Psoas muscle (tissue), 8 donors: ENCODE measurements around the gene PRDM15. TPM values are rescaled to one million over a fixed set of nuclear protein-coding genes. Genes with fewer than 3 reads are reported as not detected.

Source experiments
- ATAC-seq, 4 donors: fragments of 200-7000 bp; cut with Tn5 transposase; one replicate each; pipeline ENCODE4 v1.9.1; 2020; ENCODE audit warnings: moderate library complexity in 3 of 4, mild to moderate bottlenecking in 2 of 4
- DNase-seq, 2 donors: peaks; one replicate each; pipeline ENCODE4 v3.0.0-alpha.2; 2020
- H3K27ac ChIP-seq: fragments of 200-600 bp; one replicate; pipeline ENCODE4 v1.8.0; 2022
- H3K27me3 ChIP-seq, 3 donors: fragments of 200-600 bp in 1 of 3; one replicate each; pipeline versions ENCODE4 v1.6.1 to v1.8.0; 2013 to 2022; ENCODE audit warnings: low read length in 2 of 3, mild to moderate bottlenecking in 2 of 3, moderate library complexity in 1 of 3; ENCODE audit not compliant: insufficient read depth in 3 of 3
- H3K36me3 ChIP-seq, 2 donors: fragments of 200-600 bp in 1 of 2; one replicate each; pipeline versions ENCODE4 v1.6.1 to v1.8.0; 2013 to 2022; ENCODE audit warnings: low read depth in 1 of 2, mild to moderate bottlenecking in 1 of 2, moderate library complexity in 1 of 2; ENCODE audit not compliant: insufficient read depth in 1 of 2
- H3K4me1 ChIP-seq: fragments of 200-600 bp; one replicate; pipeline ENCODE4 v1.8.0; 2022
- H3K4me3 ChIP-seq: fragments of 200-600 bp; one replicate; pipeline ENCODE4 v1.8.0; 2022; ENCODE audit warnings: mild to moderate bottlenecking
- H3K9me3 ChIP-seq: fragments of 200-600 bp; one replicate; pipeline ENCODE4 v1.8.0; 2022
- CTCF ChIP-seq: fragments of 200-600 bp; IDR thresholded peaks from one replicate; pipeline ENCODE4 v1.8.0; 2022; ENCODE audit warnings: antibody characterized with exemption
- WGBS, 3 donors: extraction: QIAGEN DNeasy Blood & Tissue Kit; methylation state at CpG; one replicate each; pipeline versions ENCODE4 v1.1.6 to v1.1.7; 2013; 5-methylcytosine and 5-hydroxymethylcytosine counted together
- intact Hi-C, 2 donors: fragments of 100-400 bp; cut with DNase I; formaldehyde crosslinking; loops; one replicate each; pipeline versions ENCODE4 v1.11.0 to v1.14.2; 2022
- polyA plus RNA-seq, 3 donors: library from polyadenylated mRNA; stranded (reverse); fragments of 200-250 nt; gene quantifications; one replicate each; pipeline ENCODE4 v1.2.3, GENCODE V29; 2013
- total RNA-seq, 4 donors: library from RNA; stranded (reverse); fragmentation: NEBNext Ultra II Directional in 2 of 4; extraction: Animal tissue kit (Norgen Biotek cat#: 25700) in 2 of 4; gene quantifications; one replicate each; pipeline versions ENCODE4 v1.2.1 to v1.2.4, GENCODE V29; 2021 to 2023
- donor health status: healthy with polysubstance abuse.
- donor health status: DM: no; HTN: no; CAD: no; lungs with moderate emphysema.
- donor health status: Bipolar disorder and iron deficiency.
- donor health status: healthy.
- donor health status: DM: yes; HTN: yes; CAD: no.
- donor health status: DM: no; HTN: no; CAD: no.
- donor health status: DM: no; HTN: no; CAD: no.
- donor health status: DM: yes; HTN: yes; CAD: no.

Gene PRDM15
- total and polyA plus RNA-seq, 7 donors: 2.2 to 6.4 (median 3.7) TPM

DNA sequence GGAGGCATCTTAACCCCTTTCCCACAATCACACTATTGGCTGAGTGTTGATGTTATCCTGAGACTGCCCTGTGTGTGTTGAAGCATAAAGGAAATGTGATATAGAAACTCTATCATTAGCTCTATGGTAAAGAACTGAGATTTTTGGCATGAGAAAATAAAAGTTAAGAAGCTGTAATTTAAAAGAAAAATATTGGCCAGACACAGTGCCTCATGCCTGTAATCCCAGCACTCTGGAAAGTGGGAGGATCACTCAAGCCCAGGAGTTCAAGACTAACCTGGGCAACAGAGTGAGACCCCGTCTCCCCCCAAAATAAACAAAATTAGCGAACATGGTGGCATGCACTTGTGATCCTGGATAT lies 98.1 kb downstream of the PRDM15 start:
- peaks cover 4 to 74% (median 5%) of the 10 kb centered on the region in 3 donors for H3K27me3 ChIP-seq
- WGBS, 3 donors: 88 to 93% (median 90%) methylated on average over 2 of the region's 2 CpGs
- H3K36me3 ChIP-seq: no peaks in the 10 kb centered on the region
- ATAC-seq (no peak), DNase-seq (no peak)
- no peaks in the 10 kb centered on the region for H3K4me1 ChIP-seq
- H3K9me3 ChIP-seq: no peaks in the 10 kb centered on the region
- no peak overlapping the region for H3K27ac ChIP-seq
- H3K4me3 ChIP-seq: no peak overlapping the region
- intact Hi-C loops: no loop called here
- TF ChIP-seq CTCF: no peak

GRCh38 chr21:41780337-41781049 lies 98.7 kb downstream of the PRDM15 start:
- Histone ChIP-seq H3K4me1 (no peaks in the 10 kb centered on the region), H3K27ac (no peak overlapping the region), H3K4me3 (no peak overlapping the region), H3K9me3 (no peaks in the 10 kb centered on the region), H3K36me3 (no peaks in the 10 kb centered on the region), H3K27me3 (peaks cover 4 to 74% (median 6%) of the 10 kb centered on the region in 3 donors)
- no peak for DNase-seq
- intact Hi-C loops: no loop called here
- TF ChIP-seq CTCF: no peak
- no peak for ATAC-seq
- WGBS, 3 donors: 57 to 78% (median 61%) methylated on average over 1 of the region's 1 CpG

DNA sequence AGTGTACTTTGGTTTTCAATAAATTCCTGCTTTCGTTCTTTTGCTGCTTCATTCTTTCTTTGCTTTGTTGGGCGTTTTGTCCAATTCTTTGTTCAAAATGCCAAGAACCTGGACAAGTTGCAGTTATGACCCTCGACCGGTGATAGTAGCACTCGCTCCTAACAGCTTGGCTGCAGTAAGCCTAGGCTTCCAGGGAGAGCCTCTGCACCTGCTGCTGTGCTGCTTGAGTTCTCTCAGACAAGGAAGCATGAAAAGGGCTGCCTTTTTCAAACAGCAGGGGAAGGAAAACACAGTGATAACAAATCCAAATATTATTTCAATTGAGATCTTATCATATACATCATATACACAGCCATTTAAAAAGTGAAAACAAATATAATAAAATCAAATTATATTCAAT lies 99.5 kb downstream of the PRDM15 start:
- Histone ChIP-seq H3K4me3 (no peak overlapping the region), H3K27me3 (peaks cover 4 to 73% (median 4%) of the 10 kb centered on the region in 3 donors), H3K4me1 (no peaks in the 10 kb centered on the region), H3K27ac (no peak overlapping the region), H3K9me3 (no peaks in the 10 kb centered on the region), H3K36me3 (no peaks in the 10 kb centered on the region)
- TF ChIP-seq CTCF: no peak
- intact Hi-C loops: loop anchor here in 1 of 2 donors (5.0 kb wide), 2 partner anchors 167 to 497 kb away; no protein-coding TSS in a partner anchor
- 36 to 38% (median 37%) methylated on average over 5 of the region's 5 CpGs for WGBS, 3 donors
- ATAC-seq (no peak), DNase-seq (no peak)

- Histone ChIP-seq H3K9me3 (no peaks in the 10 kb centered on the region), H3K4me1 (no peaks in the 10 kb centered on the region), H3K27ac (no peak overlapping the region), H3K36me3 (no peaks in the 10 kb centered on the region), H3K27me3 (peaks cover 4 to 67% (median 4%) of the 10 kb centered on the region in 3 donors), H3K4me3 (no peak overlapping the region)
- ATAC-seq (no peak), DNase-seq (no peak)
- intact Hi-C loops: loop anchor here in 1 of 2 donors (5.0 kb wide), 2 partner anchors 167 to 497 kb away; no protein-coding TSS in a partner anchor
- TF ChIP-seq CTCF: no peak
- 39 to 49% (median 43%) methylated on average over 16 of the region's 16 CpGs for WGBS, 3 donors
Measured at GRCh38 chr21:41778930-41779600, 100.1 kb downstream of the PRDM15 start.
